GM12878 (cell line): ENCODE results near the gene OR1I1. TPM values are rescaled to one million over a fixed set of nuclear protein-coding genes. Genes with fewer than 3 reads are reported as not detected.

Source experiments
- ATAC-seq: fragments of 200-7000 bp; cut with Tn5 transposase; 3 replicates; pipeline ENCODE4 v1.9.1; 2020; ENCODE audit warnings: mild to moderate bottlenecking, moderate library complexity
- BruUV-seq: library from RNA; stranded (reverse); fragments of 400-500 nt; replicated peaks from 2 replicates; lab custom pipeline; 2021; lab: Mats Ljungman, UMichigan
- CTCF ChIA-PET: fragments of 300-600 bp; sonication (Branson Sonifier 250); formaldehyde crosslinking; extraction: SDS; loops from one replicate; lab custom pipeline; 2021; ENCODE audit warnings: inconsistent platforms; lab: Yijun Ruan, JAX
- POLR2A ChIA-PET: fragments of 350-600 bp; formaldehyde crosslinking; extraction: SDS; loops from one replicate; lab custom pipeline; 2021; ENCODE audit warnings: inconsistent platforms; lab: Charles Lee
- RAD21 ChIA-PET: fragments of 300-600 bp; sonication (Branson Sonifier 250); formaldehyde crosslinking; loops from one replicate; lab custom pipeline; 2023; ENCODE audit warnings: antibody characterized with exemption; ENCODE audit not compliant: unreplicated experiment; lab: Charles Lee
- SMC1A ChIA-PET: fragments of 300-600 bp; sonication (Branson Sonifier 250); formaldehyde crosslinking; loops from one replicate; lab custom pipeline; 2023; ENCODE audit not compliant: unreplicated experiment, uncharacterized antibody; lab: Charles Lee
- DNase-seq: peaks from one replicate; pipeline ENCODE4 v3.0.0-alpha.2; 2011; ENCODE audit warnings: low read depth, low spot score
- FAIRE-seq: peaks from 3 replicates; lab custom pipeline; 2011; peaks lifted over from hg19 to GRCh38; lab: Jason Lieb, UNC
- H2AFZ ChIP-seq: 2 replicates; pipeline ENCODE4 v1.6.0; 2011; ENCODE audit warnings: low read depth, low read length, control low read depth; ENCODE audit not compliant: control insufficient read depth
- H3K27ac ChIP-seq: 2 replicates; pipeline ENCODE4 v1.5.1; 2011; ENCODE audit warnings: control low read depth; ENCODE audit not compliant: control insufficient read depth, insufficient read depth
- H3K27me3 ChIP-seq, 2 experiments: replicated peaks in 1 of 2; 2 replicates each; pipeline versions ENCODE4 v1.6.0 to v1.6.1; 2011; ENCODE audit warnings: low read length in 1 of 2; ENCODE audit not compliant: control insufficient read depth in 2 of 2, insufficient read depth in 2 of 2
- H3K36me3 ChIP-seq, 2 experiments: 2 replicates each; pipeline ENCODE4 v1.5.1; 2011; ENCODE audit warnings: low read length in 1 of 2; ENCODE audit not compliant: control insufficient read depth in 2 of 2, insufficient read depth in 2 of 2
- H3K4me1 ChIP-seq: 2 replicates; pipeline ENCODE4 v1.6.1; 2011; ENCODE audit warnings: mild to moderate bottlenecking, low read length, moderate library complexity, mixed read lengths; ENCODE audit not compliant: control insufficient read depth, insufficient read depth
- H3K4me2 ChIP-seq: 2 replicates; pipeline ENCODE4 v1.6.0; 2011; ENCODE audit warnings: control low read depth; ENCODE audit not compliant: control insufficient read depth, insufficient read depth
- H3K4me3 ChIP-seq: fragments of 200-600 bp; sonication (generic); 2 replicates; pipeline ENCODE4 v1.5.1; 2016
- H3K79me2 ChIP-seq: 2 replicates; pipeline ENCODE4 v1.6.0; 2011; ENCODE audit warnings: low read length; ENCODE audit not compliant: control insufficient read depth, insufficient read depth
- H3K9ac ChIP-seq: 2 replicates; pipeline ENCODE4 v1.8.0; 2011; ENCODE audit warnings: low read length, control low read depth, mixed read lengths; ENCODE audit not compliant: control insufficient read depth, insufficient read depth
- H3K9me3 ChIP-seq: replicated peaks from 3 replicates; pipeline ENCODE4 v1.5.1; 2011; ENCODE audit warnings: mild to moderate bottlenecking, low read length; ENCODE audit not compliant: control insufficient read depth, insufficient read depth
- H4K20me1 ChIP-seq: 2 replicates; pipeline ENCODE4 v1.6.0; 2011; ENCODE audit not compliant: control insufficient read depth, insufficient read depth
- CBX3 ChIP-seq: fragments of 200-600 bp; sonication (generic); IDR thresholded peaks from 2 replicates; pipeline ENCODE4 v1.6.1; 2016; ENCODE audit warnings: low read depth, borderline replicate concordance
- MYC ChIP-seq: IDR thresholded peaks from 2 replicates; pipeline ENCODE4 v1.6.1; 2011; ENCODE audit warnings: mild to moderate bottlenecking, low read length, moderate library complexity, inconsistent platforms; ENCODE audit not compliant: insufficient read depth, insufficient replicate concordance, insufficient read length, severe bottlenecking
- RB1 ChIP-seq: fragments of 450-650 bp; formaldehyde crosslinking; IDR thresholded peaks from 2 replicates; pipeline ENCODE4 v1.6.1; 2017; ENCODE audit warnings: mild to moderate bottlenecking, borderline replicate concordance
- whole genome bisulfite sequencing: methylation state at CpG from one replicate; pipeline ENCODE4 v1.1.6; 2016; ENCODE audit warnings: low lambda C conversion rate; ENCODE audit not compliant: insufficient replicate concordance, insufficient coverage; ENCODE audit errors: missing lambda C conversion rate; 5-methylcytosine and 5-hydroxymethylcytosine counted together
- in situ Hi-C: fragments of 300-500 bp; cut with MboI; formaldehyde crosslinking; loops from 9 replicates; pipeline ENCODE4 v1.14.3; 2018; ENCODE audit warnings: mixed read lengths
- intact Hi-C: fragments of 100-400 bp; cut with micrococcal nuclease; formaldehyde crosslinking; loops from one replicate; pipeline ENCODE4 v1.14.2; 2022; ENCODE audit not compliant: unreplicated experiment
- polyA plus RNA-seq, 11 experiments: library from polyadenylated mRNA; depleted of rRNA in 4 of 11; unstranded in 6 of 11; stranded (reverse) in 5 of 11; fragments of >200 nt; fragmentation: Nextera tagmentation in 4 of 11; fragmentation: Illumina TruSeq in 1 of 11; extraction: Ambion mirVana in 4 of 11; extraction: Trizol in 1 of 11; gene quantifications; 1 replicate in 1 of 11; 2 replicates in 10 of 11; pipeline versions ENCODE4 v1.2.1 to v1.2.3, GENCODE V29; 2011 to 2016; ENCODE audit warnings: inconsistent platforms in 2 of 11, missing spikeins in 2 of 11, low read depth in 1 of 11
- total RNA-seq, 4 experiments: library from RNA; depleted of rRNA in 3 of 4; stranded (reverse); fragments of >200 nt in 3 of 4; fragmentation: Illumina TruSeq in 1 of 4; extraction: Trizol in 1 of 4; gene quantifications; 2 replicates each; pipeline versions ENCODE4 v1.2.1 to v1.2.3, GENCODE V29; 2013 to 2021

OR1I1 gene
- total and polyA plus RNA-seq, 10 of the 15 experiments (the other 5 are each of a cell fraction or from before 2014, with no cell fraction given) = not detected

- SMC1A ChIA-PET = no interaction called here
- POLR2A ChIA-PET = no interaction called here
- no TSS peak for BruUV-seq
- H3K4me2 ChIP-seq = no peak overlapping the region
- no peak overlapping the region for H3K9ac ChIP-seq
- CTCF ChIA-PET = interaction anchor here (0.8 to 0.9 kb wide), 2 partner anchors 16 to 248 kb away, joined by 3 to 4 read pairs; no protein-coding TSS in a partner anchor
- H3K4me1 ChIP-seq = no peaks in the 10 kb centered on the region
- H3K79me2 ChIP-seq = no peaks in the 10 kb centered on the region
- H3K9me3 ChIP-seq = no peaks in the 10 kb centered on the region
- no peaks in the 10 kb centered on the region for H3K27me3 ChIP-seq
- H2AFZ ChIP-seq = no peak overlapping the region
- WGBS = 88% methylated on average over 12 of the region's 12 CpGs
- in situ Hi-C loops (no loop called here), intact Hi-C loops (no loop called here)
- H4K20me1 ChIP-seq = no peaks in the 10 kb centered on the region
- FAIRE-seq (no peak), DNase-seq (no peak), ATAC-seq (no peak)
- no peak overlapping the region for H3K27ac ChIP-seq
- H3K36me3 ChIP-seq = peaks cover 5 to 11% of the 10 kb centered on the region in 2 experiments; a peak in 3 of 4 replicates
- TF ChIP-seq RB1 (no peak), CBX3 (no peak)
- H3K4me3 ChIP-seq = no peak overlapping the region
- RAD21 ChIA-PET = no interaction called here
Observed at GRCh38 chr19:15116856-15117255, 34.8 kb downstream of the OR1I1 start.

GRCh38 chr19:15118248-15118647 is 36.2 kb downstream of the OR1I1 start:
- Histone ChIP-seq H2AFZ (no peak overlapping the region), H3K36me3 (peaks cover 5 to 11% of the 10 kb centered on the region in 2 experiments; a peak in 3 of 4 replicates), H3K4me1 (no peaks in the 10 kb centered on the region), H3K9me3 (no peaks in the 10 kb centered on the region), H3K9ac (no peak overlapping the region), H4K20me1 (no peaks in the 10 kb centered on the region), H3K4me2 (no peak overlapping the region), H3K79me2 (no peaks in the 10 kb centered on the region), H3K27me3 (no peaks in the 10 kb centered on the region)
- ChIA-PET CTCF (no interaction called here), RAD21 (no interaction called here)
- ATAC-seq (no peak), FAIRE-seq (no peak), DNase-seq (no peak)
- intact Hi-C loops = no loop called here
- WGBS = 100% methylated on average over 2 of the region's 2 CpGs
- BruUV-seq = no TSS peak
- in situ Hi-C loops = no loop called here
- TF ChIP-seq MYC = no peak
- TF ChIP-seq, all 136 proteins: peak for 0
- ChIA-PET POLR2A (no interaction called here), SMC1A (no interaction called here)
- Histone ChIP-seq H3K4me3 (no peak overlapping the region), H3K27ac (no peak overlapping the region)
